K562 (cell line): ENCODE measurements around the gene CREG1. TPM values are rescaled to one million over a fixed set of nuclear protein-coding genes. Genes with fewer than 3 reads are reported as not detected.

ENCODE experiments used
- CBX3 ChIP-seq, 2 experiments: IDR thresholded peaks; 1 replicate in 1 of 2; 2 replicates in 1 of 2; pipeline ENCODE4 v1.6.1; 2012; ENCODE audit warnings: inconsistent platforms in 2 of 2, low read length in 2 of 2, borderline replicate concordance in 1 of 2, control low read depth in 1 of 2
- CREB1 ChIP-seq, 2 experiments: sonication (generic) in 1 of 2; formaldehyde crosslinking in 1 of 2; IDR thresholded peaks; 2 replicates each; pipeline versions ENCODE4 v1.6.1 to v1.8.0; 2012 to 2022; ENCODE audit warnings: inconsistent platforms in 1 of 2, mild to moderate bottlenecking in 1 of 2, missing genetic modification reagents in 1 of 2, moderate library complexity in 1 of 2
- DACH1 ChIP-seq: fragments of 450-650 bp; IDR thresholded peaks from 2 replicates; pipeline ENCODE4 v1.6.1; 2018; ENCODE audit not compliant: partially characterized antibody
- LEF1 ChIP-seq: fragments of 450-650 bp; IDR thresholded peaks from 2 replicates; pipeline ENCODE4 v1.6.1; 2016; ENCODE audit warnings: mild to moderate bottlenecking
- MCM7 ChIP-seq, 2 experiments: fragments of 450-650 bp; IDR thresholded peaks; 2 replicates each; pipeline ENCODE4 v1.6.1; 2016 to 2018
- SAFB2 ChIP-seq: fragments of 200-400 bp; formaldehyde crosslinking; IDR thresholded peaks from 2 replicates; pipeline ENCODE4 v1.6.1; 2018; ENCODE audit warnings: borderline replicate concordance, low read length, low read depth, moderate library complexity; ENCODE audit not compliant: severe bottlenecking
- SMAD4 ChIP-seq: fragments of 250-450 bp; sonication (Bioruptor Pico); conservative IDR thresholded peaks from 2 replicates; pipeline ENCODE4 v1.8.0; 2021; ENCODE audit warnings: inconsistent platforms, mild to moderate bottlenecking, moderate library complexity
- SRSF1 ChIP-seq: fragments of 200-400 bp; formaldehyde crosslinking; IDR thresholded peaks from 2 replicates; pipeline ENCODE4 v1.6.1; 2017; ENCODE audit warnings: mild to moderate bottlenecking, low read depth, low read length, moderate library complexity
- TBL1XR1 ChIP-seq, 2 experiments: IDR thresholded peaks; 2 replicates each; pipeline ENCODE4 v1.6.1; 2012; ENCODE audit warnings: improper control_type of control experiment in 2 of 2, low read length in 2 of 2, mild to moderate bottlenecking in 1 of 2
- TCF3 ChIP-seq: sonication (generic); formaldehyde crosslinking; IDR thresholded peaks from 2 replicates; pipeline ENCODE4 v1.4.0; 2020; ENCODE audit warnings: mild to moderate bottlenecking, missing genetic modification reagents
- ZNF668 ChIP-seq: fragments of 250-450 bp; sonication (Bioruptor Pico); IDR thresholded peaks from 2 replicates; pipeline ENCODE4 v1.8.0; 2022; ENCODE audit warnings: mild to moderate bottlenecking, inconsistent platforms
- polyA plus RNA-seq, 8 experiments: library from polyadenylated mRNA; depleted of rRNA in 4 of 8; stranded (reverse) in 5 of 8; unstranded in 3 of 8; fragments of >200 nt; fragmentation: Nextera tagmentation in 2 of 8; fragmentation: Illumina TruSeq in 1 of 8; extraction: Ambion mirVana in 2 of 8; extraction: Trizol in 1 of 8; gene quantifications; 2 replicates each; pipeline versions ENCODE4 v1.2.1 to v1.2.3, GENCODE V29; 2011 to 2014; ENCODE audit warnings: inconsistent platforms in 1 of 8, missing spikeins in 1 of 8
- total RNA-seq, 7 experiments: library from RNA; depleted of rRNA in 6 of 7; stranded (reverse); fragments of >200 nt in 6 of 7; fragmentation: Illumina TruSeq in 2 of 7; extraction: Trizol in 2 of 7; gene quantifications; 2 replicates each; pipeline versions ENCODE4 v1.2.1 to v1.2.3, GENCODE V29; 2011 to 2021; ENCODE audit warnings: low replicate concordance in 1 of 7
- TF ChIP-seq, protein P1 (sequence below): sonication (generic); formaldehyde crosslinking; IDR thresholded peaks from 2 replicates; pipeline ENCODE4 v1.8.1; 2023; ENCODE audit warnings: mild to moderate bottlenecking, missing genetic modification reagents
- TF ChIP-seq, protein P2 (sequence below): sonication (generic); formaldehyde crosslinking; IDR thresholded peaks from 2 replicates; pipeline ENCODE4 v1.8.0; 2022; ENCODE audit warnings: missing genetic modification reagents, mild to moderate bottlenecking, borderline replicate concordance
- TF ChIP-seq, protein P3 (sequence below), 3 experiments: fragments of 200-800 bp in 1 of 3; sonication (Bioruptor generic) in 1 of 3; sonication (generic) in 1 of 3; formaldehyde crosslinking in 1 of 3; IDR thresholded peaks; 2 replicates each; pipeline versions ENCODE4 v1.6.1 to v1.8.0; 2016 to 2022; ENCODE audit warnings: mild to moderate bottlenecking in 2 of 3, missing compliant biosample characterization in 2 of 3, missing genetic modification characterization in 2 of 3, missing genetic modification reagents in 1 of 3
- TF ChIP-seq, protein P4 (sequence below): fragments of 200-800 bp; sonication (Bioruptor generic); IDR thresholded peaks from 2 replicates; pipeline ENCODE4 v1.6.1; 2017; ENCODE audit warnings: missing genetic modification characterization, missing compliant biosample characterization
- TF ChIP-seq, protein P5 (sequence below): sonication (generic); formaldehyde crosslinking; IDR thresholded peaks from 2 replicates; pipeline ENCODE4 v1.8.0; 2022; ENCODE audit warnings: mild to moderate bottlenecking, missing genetic modification reagents, borderline replicate concordance
- TF ChIP-seq, protein P6 (sequence below): sonication (generic); formaldehyde crosslinking; IDR thresholded peaks from 2 replicates; pipeline ENCODE4 v1.8.0; 2022; ENCODE audit warnings: mild to moderate bottlenecking, missing genetic modification reagents

Gene CREG1
- total and polyA plus RNA-seq, 9 of the 15 experiments (the other 6 are each of a cell fraction or from before 2014, with no cell fraction given), result 45.7 to 272 (median 161) TPM

DNA sequence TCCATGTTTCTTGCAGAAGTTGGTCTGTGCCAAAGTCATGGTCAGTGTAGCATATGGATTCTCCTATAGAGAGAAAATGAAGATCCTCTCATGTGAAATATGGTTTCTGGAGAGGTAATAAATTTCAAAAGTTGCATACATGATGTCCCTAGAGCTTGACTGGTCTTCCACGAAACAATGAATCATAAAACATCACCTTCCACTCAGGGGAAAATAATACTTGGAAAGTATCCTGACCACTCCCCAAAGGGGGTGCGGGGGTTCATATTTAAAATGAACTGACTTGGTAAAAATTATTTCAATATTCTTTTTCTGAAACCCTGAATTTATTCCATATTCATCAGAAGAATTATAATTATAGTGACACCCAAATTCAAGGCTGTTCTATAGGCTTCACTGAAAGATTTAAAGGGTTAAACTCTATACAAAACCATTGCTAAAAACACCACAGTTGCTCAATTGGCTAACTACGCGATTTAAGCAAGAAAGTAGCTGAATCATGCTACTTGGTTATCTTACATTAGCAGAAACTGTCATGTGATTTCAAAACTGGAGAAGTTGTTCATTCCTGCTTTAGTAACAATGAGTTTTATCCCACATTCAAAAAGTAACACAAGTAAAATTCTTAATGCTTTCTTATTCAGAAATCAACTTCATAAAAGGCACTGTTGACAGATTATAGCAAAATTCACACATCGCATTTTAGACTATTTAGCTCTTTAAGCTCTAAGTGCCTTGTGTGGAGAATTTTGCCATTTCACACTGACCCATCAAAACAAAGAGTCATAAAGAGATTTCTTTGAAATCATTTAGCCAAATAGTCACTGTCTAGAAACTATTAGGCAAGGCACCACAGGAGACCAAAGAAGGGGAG lies 5.3 kb downstream of the CREG1 start (continued):
- TF ChIP-seq, protein P1, sequence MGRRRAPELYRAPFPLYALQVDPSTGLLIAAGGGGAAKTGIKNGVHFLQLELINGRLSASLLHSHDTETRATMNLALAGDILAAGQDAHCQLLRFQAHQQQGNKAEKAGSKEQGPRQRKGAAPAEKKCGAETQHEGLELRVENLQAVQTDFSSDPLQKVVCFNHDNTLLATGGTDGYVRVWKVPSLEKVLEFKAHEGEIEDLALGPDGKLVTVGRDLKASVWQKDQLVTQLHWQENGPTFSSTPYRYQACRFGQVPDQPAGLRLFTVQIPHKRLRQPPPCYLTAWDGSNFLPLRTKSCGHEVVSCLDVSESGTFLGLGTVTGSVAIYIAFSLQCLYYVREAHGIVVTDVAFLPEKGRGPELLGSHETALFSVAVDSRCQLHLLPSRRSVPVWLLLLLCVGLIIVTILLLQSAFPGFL (CRISPR knock-in tag), result no peak
- TF ChIP-seq, protein P2, sequence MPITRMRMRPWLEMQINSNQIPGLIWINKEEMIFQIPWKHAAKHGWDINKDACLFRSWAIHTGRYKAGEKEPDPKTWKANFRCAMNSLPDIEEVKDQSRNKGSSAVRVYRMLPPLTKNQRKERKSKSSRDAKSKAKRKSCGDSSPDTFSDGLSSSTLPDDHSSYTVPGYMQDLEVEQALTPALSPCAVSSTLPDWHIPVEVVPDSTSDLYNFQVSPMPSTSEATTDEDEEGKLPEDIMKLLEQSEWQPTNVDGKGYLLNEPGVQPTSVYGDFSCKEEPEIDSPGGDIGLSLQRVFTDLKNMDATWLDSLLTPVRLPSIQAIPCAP (CRISPR knock-in tag), result no peak
- peak; percentile 61 for TF ChIP-seq ZNF668 (CRISPR knock-in tag)
- peak in 1 of 2 experiments; percentile 65; a peak in 2 of 3 replicates for TF ChIP-seq CBX3 (IDR thresholded peaks at IDR 0.05; ENCODE audit: borderline replicate concordance in 1 of 2, low read length in 2 of 2)
- TF ChIP-seq SRSF1, result no peak
- TF ChIP-seq, protein P3, sequence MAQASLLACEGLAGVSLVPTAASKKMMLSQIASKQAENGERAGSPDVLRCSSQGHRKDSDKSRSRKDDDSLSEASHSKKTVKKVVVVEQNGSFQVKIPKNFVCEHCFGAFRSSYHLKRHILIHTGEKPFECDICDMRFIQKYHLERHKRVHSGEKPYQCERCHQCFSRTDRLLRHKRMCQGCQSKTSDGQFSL (CRISPR knock-in tag; IDR thresholded peaks at IDR 0.05), result no peak
- TF ChIP-seq, protein P3 (tag; IDR thresholded peaks at IDR 0.05), result peak; percentile 15 to 73; a peak in 1 of 4 replicates
- TF ChIP-seq, protein P4, sequence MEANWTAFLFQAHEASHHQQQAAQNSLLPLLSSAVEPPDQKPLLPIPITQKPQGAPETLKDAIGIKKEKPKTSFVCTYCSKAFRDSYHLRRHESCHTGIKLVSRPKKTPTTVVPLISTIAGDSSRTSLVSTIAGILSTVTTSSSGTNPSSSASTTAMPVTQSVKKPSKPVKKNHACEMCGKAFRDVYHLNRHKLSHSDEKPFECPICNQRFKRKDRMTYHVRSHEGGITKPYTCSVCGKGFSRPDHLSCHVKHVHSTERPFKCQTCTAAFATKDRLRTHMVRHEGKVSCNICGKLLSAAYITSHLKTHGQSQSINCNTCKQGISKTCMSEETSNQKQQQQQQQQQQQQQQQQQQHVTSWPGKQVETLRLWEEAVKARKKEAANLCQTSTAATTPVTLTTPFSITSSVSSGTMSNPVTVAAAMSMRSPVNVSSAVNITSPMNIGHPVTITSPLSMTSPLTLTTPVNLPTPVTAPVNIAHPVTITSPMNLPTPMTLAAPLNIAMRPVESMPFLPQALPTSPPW (CRISPR knock-in tag), result peak; percentile 49; the same call in 1 of the 2 replicates
- no peak for TF ChIP-seq CREB1 (IDR thresholded peaks at IDR 0.05)
- TF ChIP-seq CREB1 (CRISPR knock-in tag; IDR thresholded peaks at IDR 0.05), result no peak
- TF ChIP-seq MCM7 (IDR thresholded peaks at IDR 0.05), result no peak; a peak in 1 of 4 replicates
- peak; percentile 86 for TF ChIP-seq TCF3 (CRISPR knock-in tag)
- peak in 1 of 2 experiments; percentile 92; a peak in 2 of 4 replicates for TF ChIP-seq TBL1XR1 (IDR thresholded peaks at IDR 0.05; ENCODE audit: low read length in 2 of 2)
- TF ChIP-seq SMAD4 (CRISPR knock-in tag), result peak; percentile 51; the same call in 1 of the 2 replicates
- TF ChIP-seq SAFB2, result no peak
- TF ChIP-seq, protein P5, sequence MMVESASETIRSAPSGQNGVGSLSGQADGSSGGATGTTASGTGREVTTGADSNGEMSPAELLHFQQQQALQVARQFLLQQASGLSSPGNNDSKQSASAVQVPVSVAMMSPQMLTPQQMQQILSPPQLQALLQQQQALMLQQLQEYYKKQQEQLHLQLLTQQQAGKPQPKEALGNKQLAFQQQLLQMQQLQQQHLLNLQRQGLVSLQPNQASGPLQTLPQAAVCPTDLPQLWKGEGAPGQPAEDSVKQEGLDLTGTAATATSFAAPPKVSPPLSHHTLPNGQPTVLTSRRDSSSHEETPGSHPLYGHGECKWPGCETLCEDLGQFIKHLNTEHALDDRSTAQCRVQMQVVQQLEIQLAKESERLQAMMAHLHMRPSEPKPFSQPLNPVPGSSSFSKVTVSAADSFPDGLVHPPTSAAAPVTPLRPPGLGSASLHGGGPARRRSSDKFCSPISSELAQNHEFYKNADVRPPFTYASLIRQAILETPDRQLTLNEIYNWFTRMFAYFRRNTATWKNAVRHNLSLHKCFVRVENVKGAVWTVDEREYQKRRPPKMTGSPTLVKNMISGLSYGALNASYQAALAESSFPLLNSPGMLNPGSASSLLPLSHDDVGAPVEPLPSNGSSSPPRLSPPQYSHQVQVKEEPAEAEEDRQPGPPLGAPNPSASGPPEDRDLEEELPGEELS (CRISPR knock-in tag), result no peak
- TF ChIP-seq, protein P6, sequence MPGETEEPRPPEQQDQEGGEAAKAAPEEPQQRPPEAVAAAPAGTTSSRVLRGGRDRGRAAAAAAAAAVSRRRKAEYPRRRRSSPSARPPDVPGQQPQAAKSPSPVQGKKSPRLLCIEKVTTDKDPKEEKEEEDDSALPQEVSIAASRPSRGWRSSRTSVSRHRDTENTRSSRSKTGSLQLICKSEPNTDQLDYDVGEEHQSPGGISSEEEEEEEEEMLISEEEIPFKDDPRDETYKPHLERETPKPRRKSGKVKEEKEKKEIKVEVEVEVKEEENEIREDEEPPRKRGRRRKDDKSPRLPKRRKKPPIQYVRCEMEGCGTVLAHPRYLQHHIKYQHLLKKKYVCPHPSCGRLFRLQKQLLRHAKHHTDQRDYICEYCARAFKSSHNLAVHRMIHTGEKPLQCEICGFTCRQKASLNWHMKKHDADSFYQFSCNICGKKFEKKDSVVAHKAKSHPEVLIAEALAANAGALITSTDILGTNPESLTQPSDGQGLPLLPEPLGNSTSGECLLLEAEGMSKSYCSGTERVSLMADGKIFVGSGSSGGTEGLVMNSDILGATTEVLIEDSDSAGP (CRISPR knock-in tag), result no peak
- TF ChIP-seq LEF1, result peak; percentile 98
- TF ChIP-seq DACH1, result peak; percentile 90
